SU-DHL-6 (cell line): ENCODE data around the gene LDHAL6B.

ENCODE experiments used
- CTCF ChIP-seq: fragments of 200-600 bp; sonication (generic); IDR thresholded peaks from one replicate; pipeline ENCODE4 v1.5.1; 2017; ENCODE audit warnings: antibody characterized with exemption, mild to moderate bottlenecking, low read length, moderate library complexity; ENCODE audit not compliant: insufficient read depth, poor library complexity, severe bottlenecking
- EZH2phosphoT487 ChIP-seq: fragments of 200-600 bp; sonication (generic), shearing (Covaris generic); conservative IDR thresholded peaks from 2 replicates; pipeline ENCODE4 v1.6.1; 2018; ENCODE audit warnings: mild to moderate bottlenecking, antibody characterized with exemption, low read length, moderate library complexity, mixed read lengths

GRCh38 chr15:59216911-59217310 is 10.3 kb downstream of the LDHAL6B start:
- TF ChIP-seq CTCF (no peak), EZH2phosphoT487 (no peak)
